ENCODE data around the gene ZNF804B.

Gene ZNF804B

DNA sequence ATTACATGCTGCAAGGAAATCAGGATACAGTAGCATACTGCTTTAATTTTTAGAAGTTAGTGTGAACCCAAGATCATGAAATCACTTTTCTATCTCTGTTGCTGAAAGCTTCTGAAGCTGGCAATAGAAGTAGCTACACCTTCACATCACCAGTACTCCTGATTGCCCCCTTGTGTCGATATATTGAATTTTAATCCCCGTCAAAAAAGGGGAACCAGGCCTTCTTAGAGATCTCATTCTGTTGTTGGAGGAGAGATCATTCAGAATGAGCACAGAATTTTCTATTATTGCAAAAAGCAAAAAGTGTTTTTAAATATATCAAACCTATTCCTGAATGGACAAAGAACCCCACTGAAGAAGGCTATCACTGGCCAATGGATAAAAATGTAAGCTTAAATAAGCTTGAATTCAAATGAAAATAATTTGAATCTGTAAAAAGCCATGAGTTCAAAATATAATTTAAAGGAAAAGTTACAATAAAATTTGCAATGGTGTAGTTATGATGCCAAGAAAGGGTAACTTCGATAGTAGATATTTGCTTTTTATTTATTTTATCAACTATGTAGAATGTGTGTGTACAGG, 75.7 kb downstream of the ZNF804B start:
- DNase-seq (ENCODE audit: low spot score) = no peak

DNA sequence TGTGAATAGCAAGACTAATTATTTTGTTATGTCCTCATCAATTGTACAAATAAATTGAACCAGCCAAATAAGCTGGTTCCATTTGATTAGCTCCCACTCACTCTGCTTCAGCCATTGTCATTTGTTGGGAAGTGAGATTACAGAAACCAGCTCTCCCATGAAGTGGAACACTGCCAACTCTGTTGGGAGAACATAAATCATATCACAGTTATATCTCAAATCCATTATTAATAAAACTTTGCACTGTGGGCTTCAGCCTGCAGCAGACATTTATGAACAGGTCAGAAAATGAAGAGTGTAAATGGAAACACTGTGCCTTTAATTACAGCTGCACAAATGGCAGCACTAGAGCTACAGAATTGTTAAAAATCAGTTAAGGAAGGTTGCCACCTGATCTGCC, 82.7 kb downstream of the ZNF804B start:
- no peak for DNase-seq (ENCODE audit: low spot score)

DNA sequence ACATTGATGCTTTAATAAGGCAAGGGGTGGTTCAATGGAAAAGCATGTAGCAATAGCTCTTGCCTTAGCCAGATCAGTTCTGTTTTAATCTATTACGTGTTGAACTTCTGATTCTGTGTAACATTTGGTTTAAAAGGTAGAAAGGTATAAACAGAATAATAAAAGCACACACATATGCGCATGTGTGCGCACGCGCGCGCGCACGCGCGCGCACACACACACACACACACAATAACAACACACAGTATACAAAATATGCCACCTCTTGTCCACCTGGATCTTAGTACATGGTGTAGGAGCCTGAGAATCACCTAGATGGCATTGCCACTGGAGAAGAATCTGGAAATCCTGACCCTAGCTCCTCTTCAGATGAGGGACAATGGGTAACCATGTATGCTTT, 85.6 kb downstream of the ZNF804B start:
- DNase-seq (ENCODE audit: low spot score) = no peak

DNA sequence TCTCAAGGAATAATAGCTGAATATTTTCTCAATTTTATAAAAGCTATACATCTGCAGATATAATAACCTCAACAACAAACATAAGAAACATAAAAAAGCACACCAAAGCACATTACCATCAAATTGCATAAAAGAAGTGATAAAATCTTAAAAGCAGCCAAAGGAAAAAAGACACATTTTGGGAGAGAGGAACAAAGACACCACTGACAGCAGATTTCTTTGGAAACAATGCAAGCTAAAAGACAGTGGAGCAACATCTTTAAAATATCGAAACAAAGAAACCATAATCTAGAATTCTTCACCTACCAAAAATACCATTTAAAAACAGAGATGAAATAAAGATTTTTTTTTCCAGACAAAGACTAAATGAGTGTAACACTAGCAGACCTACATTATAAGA, 91.7 kb downstream of the ZNF804B start:
- no peak for DNase-seq (ENCODE audit: low spot score)

DNA sequence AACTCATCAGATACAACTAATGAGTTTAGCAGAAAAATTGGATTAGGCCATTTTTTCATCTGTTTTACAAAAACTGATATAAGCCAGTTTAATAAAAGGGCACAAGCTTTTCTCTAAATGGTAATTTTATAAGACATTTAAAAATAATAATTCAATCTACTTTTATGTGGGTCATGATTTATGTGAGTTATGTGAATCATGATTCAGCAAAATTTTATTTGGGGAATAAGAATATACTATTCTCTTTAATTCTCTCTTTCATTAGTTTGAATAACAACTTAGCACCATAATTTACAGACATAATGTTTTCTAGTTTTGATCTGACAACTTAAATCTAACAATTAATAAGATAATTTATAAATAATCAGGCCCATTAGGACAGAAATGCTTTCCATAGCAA, 99.8 kb downstream of the ZNF804B start:
- no peak for DNase-seq (ENCODE audit: low spot score)

DNA sequence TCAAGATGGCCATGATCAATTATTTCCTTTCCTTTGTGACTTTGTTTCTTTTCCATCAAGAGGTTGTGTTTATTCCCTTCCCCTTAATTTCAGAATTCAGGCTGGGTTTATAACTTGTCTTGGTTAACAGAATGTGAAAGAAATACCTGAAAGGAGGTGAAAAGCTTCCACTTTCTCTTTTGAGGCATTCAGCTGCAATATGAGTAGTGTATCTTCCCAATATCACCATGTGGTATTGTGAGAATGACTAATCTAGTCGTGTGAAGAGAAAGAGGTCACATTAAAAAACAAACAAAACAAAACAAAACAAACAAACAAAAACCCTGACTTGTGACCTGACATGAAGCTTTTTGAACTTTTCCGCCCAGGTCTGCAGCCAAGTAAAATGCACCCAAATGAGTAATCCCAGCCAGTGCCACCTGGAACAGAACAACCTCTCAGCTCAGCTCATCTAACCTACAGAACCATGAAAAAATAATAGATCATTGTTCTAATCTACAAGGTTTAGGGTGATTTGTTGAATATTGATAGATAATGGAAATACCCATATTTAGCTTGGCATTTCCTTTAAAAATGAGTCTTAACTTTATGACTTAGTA, 106.9 kb downstream of the ZNF804B start:
- DNase-seq (ENCODE audit: low spot score) = no peak

DNA sequence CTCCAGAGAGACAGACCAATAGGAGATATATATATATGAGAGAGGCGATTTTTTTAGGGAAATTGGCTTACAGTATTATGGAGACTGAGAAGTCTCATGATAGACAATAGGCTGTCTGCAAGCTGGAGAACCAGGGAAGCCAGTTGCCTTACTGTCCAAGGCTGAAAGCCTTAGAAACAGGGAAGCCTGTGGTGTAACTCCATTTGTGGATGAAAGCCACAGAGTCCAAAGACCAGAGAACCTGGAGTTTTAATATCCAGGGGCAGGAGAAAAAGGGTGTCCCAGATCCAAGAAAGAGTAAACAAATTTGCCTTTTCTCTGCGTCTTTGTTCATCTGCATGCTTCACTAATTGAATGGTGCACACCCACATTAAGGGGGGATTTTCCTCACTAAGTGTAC, 107.7 kb downstream of the ZNF804B start:
- DNase-seq (ENCODE audit: low spot score) = no peak

DNA sequence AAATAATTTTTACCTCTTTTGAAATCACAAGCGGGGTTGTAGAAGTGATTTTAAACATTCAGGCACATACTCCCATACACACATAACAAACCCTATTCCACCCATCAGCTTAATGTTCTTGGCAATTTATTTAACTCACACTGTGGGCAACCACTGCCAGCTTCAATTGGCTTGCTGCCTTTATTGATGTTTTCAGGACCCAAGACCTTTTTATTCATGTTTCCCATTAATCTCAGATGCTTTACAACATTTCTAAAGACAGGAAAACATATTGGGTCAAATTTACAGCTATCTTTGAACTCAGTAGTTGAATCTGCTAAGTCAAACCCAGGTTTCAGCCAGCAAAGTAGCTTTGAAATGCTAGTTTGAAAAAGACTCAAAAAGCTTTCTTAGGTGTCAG, 109.0 kb downstream of the ZNF804B start:
- DNase-seq (ENCODE audit: low spot score) = no peak

DNA sequence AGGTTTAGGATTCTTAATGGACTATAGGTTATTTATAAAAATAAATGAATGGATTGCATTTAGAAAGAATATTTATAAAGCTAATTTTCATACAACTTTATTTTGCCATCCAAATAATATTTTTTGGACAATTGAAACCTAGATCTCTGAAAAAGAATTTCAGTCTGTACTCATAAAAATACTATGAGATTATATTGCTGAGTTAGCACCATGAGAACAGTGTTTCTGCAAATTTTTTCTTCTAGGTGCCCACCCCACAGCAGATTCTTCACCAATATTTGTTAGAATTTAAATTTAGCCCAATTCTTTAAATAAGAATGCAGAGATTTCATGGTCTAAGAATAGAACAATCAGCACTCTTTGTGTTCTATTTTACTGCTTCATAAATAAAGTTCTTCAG, 121.6 kb downstream of the ZNF804B start:
- DNase-seq (ENCODE audit: low spot score) = no peak

DNA sequence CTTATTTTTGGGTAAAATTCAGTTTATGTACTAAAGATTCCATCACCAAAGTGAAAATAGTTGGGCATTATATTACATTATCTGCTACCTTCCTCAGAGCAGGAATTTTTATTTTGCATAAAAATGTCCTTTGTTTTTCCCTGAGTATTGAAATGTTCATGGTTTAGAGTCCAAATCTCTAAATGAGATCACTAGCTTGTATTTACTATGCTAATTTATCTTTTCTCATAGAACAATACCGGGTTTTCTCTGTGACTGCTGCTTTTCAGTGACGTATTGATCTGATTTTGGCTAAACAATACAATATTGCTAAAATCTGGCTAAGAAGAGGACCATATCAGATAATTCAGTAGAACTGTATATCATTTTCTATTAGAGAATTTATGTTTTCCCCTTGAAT, 125.6 kb downstream of the ZNF804B start:
- no peak for DNase-seq (ENCODE audit: low spot score)

DNA sequence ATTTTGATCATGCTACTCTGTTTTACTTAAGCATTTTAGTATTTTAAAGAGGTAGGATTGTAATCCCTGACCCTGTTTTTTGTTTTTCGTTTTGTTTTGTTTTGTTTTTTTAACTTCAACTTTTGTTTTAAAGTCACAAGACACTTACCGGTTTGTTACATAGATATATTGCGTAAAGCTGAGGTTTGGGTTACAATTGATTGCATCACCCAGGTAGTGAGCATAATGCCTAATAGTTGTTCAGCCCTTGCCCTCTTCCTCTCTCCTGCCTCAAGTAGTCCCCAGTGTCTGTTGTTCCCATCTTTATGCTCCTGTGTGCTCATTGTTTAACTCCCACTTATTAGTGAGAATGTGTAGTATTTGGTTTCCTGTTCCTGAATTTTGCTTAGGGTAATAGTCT, 129.2 kb downstream of the ZNF804B start:
- no peak for DNase-seq (ENCODE audit: low spot score)

DNA sequence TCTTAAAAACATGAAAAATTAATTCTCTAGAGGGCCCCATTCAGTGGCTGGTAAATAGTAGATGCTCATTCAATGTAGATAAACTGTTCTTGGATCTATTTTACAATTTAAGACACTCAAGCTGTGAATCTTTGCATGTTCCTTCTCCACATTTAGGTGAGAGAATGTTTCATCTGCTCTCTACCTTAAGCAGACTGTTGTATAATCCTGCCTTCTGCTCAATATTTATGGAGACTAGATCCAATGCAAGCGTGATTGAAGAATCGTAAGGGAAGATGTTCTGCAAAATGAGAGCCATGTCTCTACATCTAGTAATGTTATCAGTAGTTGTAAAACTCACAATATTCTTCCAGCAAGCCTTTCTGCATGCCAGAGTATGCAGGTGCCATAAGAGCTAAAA, 151.0 kb downstream of the ZNF804B start:
- no peak for DNase-seq (ENCODE audit: low spot score)

DNA sequence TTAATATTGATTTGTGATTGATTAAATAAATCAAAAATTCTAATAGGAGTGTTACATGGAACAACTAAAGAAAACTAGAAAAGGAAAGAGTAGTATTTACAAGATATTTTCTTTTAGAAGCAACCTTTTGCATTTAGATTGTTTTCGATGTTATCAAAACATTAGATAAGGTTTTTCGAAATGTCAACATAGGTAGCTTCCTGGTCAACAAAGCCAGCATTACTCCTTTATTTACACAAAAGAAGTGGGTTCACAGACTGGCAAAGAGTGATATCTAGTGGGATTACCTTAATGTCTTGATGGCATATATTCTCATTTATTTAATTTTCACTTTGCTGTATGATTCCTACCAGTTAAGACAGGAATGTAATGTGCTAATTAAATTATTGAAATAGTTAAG, 153.4 kb downstream of the ZNF804B start:
- no peak for DNase-seq (ENCODE audit: low spot score)

DNA sequence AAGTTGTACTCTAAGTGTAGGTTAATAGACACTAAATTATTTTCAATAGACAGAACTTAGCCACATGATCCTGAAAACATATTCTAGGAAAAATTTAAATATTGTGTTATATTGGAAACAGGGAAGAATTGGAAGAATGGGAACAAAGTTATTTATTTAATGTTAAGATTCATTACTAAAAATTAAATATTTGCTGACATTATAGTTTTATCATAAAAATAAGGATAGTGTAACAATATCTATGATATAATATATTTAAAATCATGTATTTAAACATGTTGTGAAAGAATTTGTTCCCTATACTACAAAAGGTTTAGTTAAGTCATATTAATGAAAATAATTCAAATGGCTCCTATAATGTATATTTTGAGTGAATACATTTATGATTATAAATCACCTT, 156.1 kb downstream of the ZNF804B start:
- no peak for DNase-seq (ENCODE audit: low spot score)

DNA sequence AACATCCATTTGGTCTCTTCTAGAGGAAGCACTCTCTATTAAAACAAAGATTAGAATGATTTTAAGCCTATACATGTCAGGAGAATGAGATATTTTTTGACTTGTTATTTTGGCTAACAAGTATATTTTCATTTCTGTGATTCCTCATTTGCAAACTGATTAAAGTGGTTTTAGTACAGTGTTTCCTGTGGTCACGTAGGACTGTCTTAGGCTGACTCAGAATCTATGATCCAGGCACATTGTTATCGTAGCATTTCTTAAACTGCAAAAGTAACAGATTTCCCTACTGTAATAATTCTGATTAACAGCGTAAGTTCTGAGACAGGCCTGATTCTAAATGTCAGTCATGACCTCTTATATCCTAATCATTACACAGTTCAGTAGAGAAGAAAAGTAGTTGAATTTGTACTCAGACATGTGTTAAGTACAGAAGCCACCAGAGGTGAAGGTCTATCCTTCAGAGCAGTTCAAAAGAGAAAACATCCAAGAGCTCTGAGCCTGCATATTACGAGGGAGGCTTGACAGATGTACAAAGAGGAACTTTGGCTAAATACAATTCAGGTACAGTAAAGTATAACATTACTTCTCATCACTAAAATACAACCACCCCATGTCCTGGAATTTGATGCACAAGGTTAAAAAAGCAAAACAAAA, 160.1 kb downstream of the ZNF804B start:
- DNase-seq (ENCODE audit: low spot score) = no peak

DNA sequence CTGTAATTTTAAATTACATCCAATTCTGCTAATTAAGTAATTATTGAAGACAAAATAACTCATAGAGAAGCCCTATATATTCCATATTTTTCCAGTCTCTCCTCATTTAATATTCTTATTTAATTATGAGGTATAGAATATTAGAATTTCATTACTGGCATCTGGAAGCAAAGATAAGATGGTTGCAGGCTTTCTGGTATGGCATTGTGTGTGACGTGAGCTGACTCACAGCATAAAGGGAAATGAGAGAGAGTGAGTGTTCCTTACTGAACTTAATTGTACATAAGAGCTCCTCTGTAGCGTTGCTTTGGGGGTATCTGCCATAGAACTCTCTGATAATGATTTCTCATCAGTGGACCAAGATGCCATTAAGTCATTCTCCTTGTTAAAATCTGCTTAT, 163.4 kb downstream of the ZNF804B start:
- no peak for DNase-seq (ENCODE audit: low spot score)

DNA sequence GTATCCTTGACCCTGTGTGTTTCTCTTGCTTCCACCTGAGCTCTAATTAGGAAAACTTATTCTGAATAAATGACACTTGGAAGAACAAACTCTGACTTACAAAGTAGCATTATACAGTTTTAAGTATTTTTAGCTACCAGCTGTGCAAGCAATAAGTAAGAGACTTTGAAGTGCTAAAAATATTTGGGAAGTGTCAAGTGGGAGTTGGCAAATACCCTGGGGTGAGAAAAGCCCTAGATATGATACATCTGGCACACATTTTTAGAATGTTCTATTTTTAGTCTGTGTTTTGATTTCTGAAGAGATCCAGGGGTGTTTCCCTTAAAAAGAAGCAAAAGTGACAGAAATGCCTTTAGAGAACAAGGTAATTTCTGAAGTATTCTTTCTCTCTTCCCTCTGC, 168.8 kb downstream of the ZNF804B start:
- no peak for DNase-seq (ENCODE audit: low spot score)

DNA sequence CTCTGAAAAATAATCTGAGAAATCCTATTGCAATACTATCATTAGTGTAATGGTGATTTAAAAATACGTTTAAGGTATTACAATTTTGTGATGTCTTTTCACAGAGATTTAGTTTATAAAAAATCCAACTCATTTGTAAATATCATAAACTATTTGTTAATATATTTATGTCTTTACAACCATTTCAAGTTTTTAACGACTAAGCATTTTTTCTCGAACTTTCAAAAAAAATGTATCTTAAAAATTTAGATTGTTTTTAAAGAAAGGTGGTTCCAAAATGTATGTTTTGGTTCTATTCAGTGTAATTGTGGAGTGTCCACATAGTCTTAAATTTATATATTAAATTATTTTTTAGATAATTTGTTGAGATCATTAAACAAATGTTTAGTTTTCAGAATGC, 170.2 kb downstream of the ZNF804B start:
- DNase-seq (ENCODE audit: low spot score) = no peak

DNA sequence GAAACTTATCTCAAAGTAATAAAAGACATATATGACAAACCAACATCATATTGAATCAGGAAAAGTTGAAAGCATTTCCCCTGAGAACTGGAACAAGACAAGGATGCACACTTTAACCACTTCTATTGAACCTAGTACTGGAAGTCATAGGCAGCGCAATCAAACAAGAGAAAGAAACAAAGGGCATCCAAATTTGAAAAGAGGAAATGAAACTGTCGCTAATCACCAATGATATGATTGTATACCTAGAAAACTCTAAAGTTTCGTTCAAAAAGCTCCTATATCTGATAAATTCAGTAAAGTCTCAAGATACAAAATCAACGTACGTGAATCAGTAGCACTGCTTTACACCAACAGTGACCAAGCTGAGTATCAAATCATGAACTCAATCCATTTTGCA, 173.8 kb downstream of the ZNF804B start:
- no peak for DNase-seq (ENCODE audit: low spot score)

DNA sequence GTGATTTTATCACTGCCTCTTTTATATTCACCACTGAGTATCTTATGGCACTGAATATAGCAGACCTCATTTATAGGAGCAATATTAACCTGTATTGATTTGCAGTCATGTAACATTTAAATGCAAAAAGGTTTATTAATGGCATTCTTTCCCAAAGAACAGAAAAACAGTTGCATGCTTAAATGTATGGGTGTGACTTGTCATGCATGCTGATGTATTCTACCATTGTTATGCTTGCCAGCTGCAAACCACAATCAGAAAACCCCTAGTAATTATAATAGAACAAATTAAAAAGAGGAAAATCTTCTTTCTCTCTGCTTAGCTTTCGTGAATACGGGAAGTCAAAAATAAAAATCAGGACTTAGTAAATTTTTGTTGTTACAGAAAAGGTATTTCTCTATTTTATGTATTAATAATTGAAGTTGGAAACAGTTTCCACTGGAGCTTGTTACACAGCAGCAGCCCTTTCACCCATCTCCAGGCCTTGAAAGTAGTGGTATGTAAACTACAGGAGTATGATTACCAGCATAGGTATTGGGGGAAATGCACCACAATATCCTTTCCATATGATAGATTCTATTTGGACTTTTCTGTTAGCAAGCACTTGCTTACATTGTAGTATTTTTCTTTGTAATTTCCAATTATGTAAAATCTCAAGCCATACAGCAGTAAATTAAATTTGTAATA, 183.5 kb downstream of the ZNF804B start:
- DNase-seq (ENCODE audit: low spot score) = no peak

DNA sequence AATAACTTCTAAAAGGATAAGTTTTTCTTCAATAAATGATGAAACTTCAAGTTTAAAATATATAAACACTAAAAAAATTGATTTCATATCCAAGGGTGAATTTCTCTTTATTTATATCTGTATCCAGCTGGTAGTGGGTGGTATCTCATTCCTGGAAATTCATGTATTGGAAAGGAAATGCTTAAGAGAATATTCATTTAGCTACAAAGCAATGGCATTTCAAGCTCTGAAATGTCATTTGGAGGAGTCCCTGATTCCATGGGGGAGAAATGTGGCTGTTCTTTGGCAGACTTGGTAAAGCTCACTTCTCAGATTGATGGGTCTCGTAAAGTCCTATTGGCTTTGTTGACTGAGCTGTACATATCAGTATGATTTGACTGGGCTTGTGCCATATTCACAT, 192.3 kb downstream of the ZNF804B start:
- no peak for DNase-seq (ENCODE audit: low spot score)

DNA sequence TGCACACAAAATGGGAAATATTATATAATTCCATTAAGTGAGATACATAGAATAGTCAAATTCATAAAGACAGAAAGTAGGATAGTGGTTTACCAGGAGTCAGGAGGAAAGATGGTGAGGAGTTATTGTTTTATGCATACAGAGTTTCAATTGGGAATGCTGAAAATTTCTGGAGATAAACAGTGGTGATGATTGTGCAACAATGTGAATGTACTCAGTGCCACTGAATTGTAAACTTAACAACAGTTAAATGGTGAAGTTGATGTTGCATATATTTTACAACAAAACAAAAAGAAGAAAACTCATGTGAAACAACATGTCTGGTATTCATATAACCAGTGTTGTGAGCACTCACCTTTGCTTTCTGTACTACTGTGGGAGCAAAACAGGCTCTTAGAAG, 204.9 kb downstream of the ZNF804B start:
- no peak for DNase-seq (ENCODE audit: low spot score)

DNA sequence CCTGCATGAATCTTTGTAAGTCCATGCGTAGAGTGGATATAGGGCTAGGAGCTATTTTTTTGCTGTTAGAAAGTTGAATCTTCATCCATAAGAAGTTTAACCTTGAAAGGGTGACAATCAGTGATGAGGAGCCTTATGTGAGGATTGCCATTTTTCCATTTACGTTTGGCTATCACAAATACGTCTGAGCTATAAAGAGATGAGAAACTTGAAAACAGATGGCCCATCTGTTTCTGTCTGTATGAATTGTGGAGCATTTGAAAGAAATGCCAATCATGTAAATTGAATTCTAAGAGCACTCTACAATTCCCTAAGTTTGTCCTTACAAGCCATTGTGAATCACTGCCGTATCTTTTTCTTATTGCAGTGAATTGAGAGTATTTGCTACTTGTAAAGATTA, 205.9 kb downstream of the ZNF804B start:
- no peak for DNase-seq (ENCODE audit: low spot score)

DNA sequence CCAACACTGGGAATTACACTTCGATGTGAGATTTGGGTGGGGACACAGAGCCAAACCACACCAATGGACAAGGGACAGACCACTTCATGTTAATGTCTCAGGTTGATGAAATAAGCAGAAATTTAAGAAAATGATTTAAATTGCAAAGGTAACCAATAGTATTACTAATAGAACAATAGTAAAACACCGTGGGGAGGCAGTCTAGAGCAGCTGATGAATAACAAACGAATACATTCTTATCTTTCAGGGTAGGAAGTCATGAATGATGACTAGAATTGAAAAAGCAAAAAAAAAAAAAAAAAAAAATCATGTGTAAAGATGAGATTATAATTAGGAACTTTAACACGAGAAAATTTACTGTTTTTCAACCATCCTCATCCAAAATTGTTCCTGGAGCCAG, 207.9 kb downstream of the ZNF804B start:
- DNase-seq (ENCODE audit: low spot score) = no peak

Measured in hepatic stellate cell (primary cell).